ENCODE results near the gene STAG1. TPM values are rescaled to one million over a fixed set of nuclear protein-coding genes. Genes with fewer than 3 reads are reported as not detected.

The STAG1 gene
- total and polyA plus RNA-seq, 9 donors = 18.7 to 66.3 (median 55.8) TPM

- TF ChIP-seq EP300 (IDR thresholded peaks at IDR 0.05) (no peak), CTCF (IDR thresholded peaks at IDR 0.05) (no peak), POLR2A (IDR thresholded peaks at IDR 0.05) (no peak)
- Histone ChIP-seq H3K27me3 (no peaks in the 10 kb centered on the region), H3K4me3 (peak overlapping the region; percentile 49), H3K36me3 (no peaks in the 10 kb centered on the region), H3K27ac (peak overlapping the region; percentile 90 to 100), H3K9me3 (no peaks in the 10 kb centered on the region), H3K4me1 (ENCODE audit: insufficient read depth) (peaks cover 4% of the 10 kb centered on the region)
- 42 to 62% (median 50%) methylated on average over 11 of the region's 11 CpGs for WGBS, 3 donors
- intact Hi-C loops (cut with DNase I) = loop anchor here in 3 of 4 donors (2.0 to 5.0 kb wide), 4 partner anchors 109 to 676 kb away; partner anchors contain the start of genes NCK1 (in 1 of the 3) and PCCB (in 1 of the 3)
- DNase-seq = no peak
Measured at GRCh38 chr3:136753326-136753939, 1.3 kb upstream of the STAG1 start.

- 0% methylated on average over 46 to 73 of the region's 73 CpGs for WGBS, 3 donors
- DNase-seq = peak; percentile 99 to 100 (median 100)
- intact Hi-C loops (cut with DNase I) = loop anchor here in 3 of 4 donors (1.0 to 5.0 kb wide), 5 partner anchors 110 to 675 kb away; partner anchors contain the start of genes MSL2 (in 1 of the 3), NCK1 (in 1 of the 3) and PCCB (in 1 of the 3)
- H3K27me3 ChIP-seq = no peaks in the 10 kb centered on the region
- peaks cover 4% of the 10 kb centered on the region for H3K4me1 ChIP-seq (ENCODE audit: insufficient read depth)
- TF ChIP-seq CTCF (IDR thresholded peaks at IDR 0.05) = peak in 1 of 3 donors; percentile 97
- TF ChIP-seq EP300 (IDR thresholded peaks at IDR 0.05) = peak; percentile 54
- TF ChIP-seq POLR2A (IDR thresholded peaks at IDR 0.05) = peak; percentile 73
- peak overlapping the region; percentile 90 to 100 for H3K27ac ChIP-seq
- peak overlapping the region; percentile 75 for H3K4me3 ChIP-seq
- no peaks in the 10 kb centered on the region for H3K36me3 ChIP-seq
- no peaks in the 10 kb centered on the region for H3K9me3 ChIP-seq
Measured at GRCh38 chr3:136752422-136753325, 496 bp upstream of the STAG1 start.

- Histone ChIP-seq H3K27ac (peak overlapping the region; percentile 99 to 100), H3K4me1 (ENCODE audit: insufficient read depth) (peaks cover 4% of the 10 kb centered on the region), H3K27me3 (no peaks in the 10 kb centered on the region), H3K4me3 (peak overlapping the region; percentile 75), H3K9me3 (no peaks in the 10 kb centered on the region), H3K36me3 (no peaks in the 10 kb centered on the region)
- WGBS, 3 donors = 0 to 1% (median 0%) methylated on average over 49 to 97 of the region's 97 CpGs
- peak; percentile 73 to 82 (median 78) for DNase-seq
- intact Hi-C loops (cut with DNase I) = loop anchor here in 3 of 4 donors (1.0 to 5.0 kb wide), 5 partner anchors 111 to 674 kb away; partner anchors contain the start of genes PCCB (in 2 of the 3), MSL2 (in 1 of the 3) and NCK1 (in 1 of the 3)
- TF ChIP-seq CTCF (IDR thresholded peaks at IDR 0.05) (no peak), POLR2A (IDR thresholded peaks at IDR 0.05) (no peak), EP300 (IDR thresholded peaks at IDR 0.05) (no peak)
Measured at GRCh38 chr3:136751316-136752171, 634 bp downstream of the STAG1 start.
